GM12865 (cell line): ENCODE measurements around the gene DUSP16.

ENCODE experiments used
- DNase-seq: peaks from one replicate; pipeline ENCODE4 v3.0.0; 2010; ENCODE audit warnings: low read depth
- H3K4me3 ChIP-seq: 2 replicates; pipeline ENCODE4 v1.5.1; 2011; ENCODE audit warnings: mild to moderate bottlenecking, low read depth, low read length, control low read depth
- CTCF ChIP-seq: IDR thresholded peaks from 2 replicates; pipeline ENCODE4 v1.5.1; 2011; ENCODE audit warnings: low read length, control low read depth, low read depth, inconsistent platforms; ENCODE audit not compliant: insufficient read depth; ENCODE audit errors: missing control alignments

Gene DUSP16

GRCh38 chr12:12520273-12520672 is 42.4 kb downstream of the DUSP16 start:
- DNase-seq, result no peak
- H3K4me3 ChIP-seq, result no peak overlapping the region
- TF ChIP-seq CTCF, result no peak

- no peak for DNase-seq
- no peak overlapping the region for H3K4me3 ChIP-seq
- no peak for TF ChIP-seq CTCF
These were observed 43.2 kb downstream of the DUSP16 start for GRCh38 chr12:12519354-12519998.

GRCh38 chr12:12518919-12519318 is 43.7 kb downstream of the DUSP16 start:
- no peak overlapping the region for H3K4me3 ChIP-seq
- no peak for TF ChIP-seq CTCF
- DNase-seq, result no peak

GRCh38 chr12:12518464-12518845 is 44.2 kb downstream of the DUSP16 start:
- H3K4me3 ChIP-seq, result no peak overlapping the region
- no peak for DNase-seq
- TF ChIP-seq CTCF, result no peak

GRCh38 chr12:12513416-12514006 is 49.2 kb downstream of the DUSP16 start:
- no peak for DNase-seq
- no peak for TF ChIP-seq CTCF
- H3K4me3 ChIP-seq, result no peak overlapping the region

GRCh38 chr12:12511895-12512711 is 50.6 kb downstream of the DUSP16 start:
- no peak overlapping the region for H3K4me3 ChIP-seq

More at GRCh38 chr12:12511895-12512711, 50.6 kb downstream of the DUSP16 start:
- peak; percentile 11 for DNase-seq
- no peak for TF ChIP-seq CTCF
